DND-41 (cell line): Measurements from ENCODE around the gene DENND1A.

Experiments
- EZH2 ChIP-seq: IDR thresholded peaks from 3 replicates; pipeline ENCODE4 v1.6.1; 2012; ENCODE audit warnings: borderline replicate concordance, low read depth, mild to moderate bottlenecking, moderate library complexity, low read length, inconsistent platforms; ENCODE audit not compliant: severe bottlenecking
- TF ChIP-seq, protein P1 (sequence below): IDR thresholded peaks from 2 replicates; pipeline ENCODE4 v1.5.1; 2012; ENCODE audit warnings: borderline replicate concordance, low read length, moderate library complexity, mild to moderate bottlenecking; ENCODE audit not compliant: poor library complexity, severe bottlenecking; ENCODE audit errors: extremely low read depth

DNA sequence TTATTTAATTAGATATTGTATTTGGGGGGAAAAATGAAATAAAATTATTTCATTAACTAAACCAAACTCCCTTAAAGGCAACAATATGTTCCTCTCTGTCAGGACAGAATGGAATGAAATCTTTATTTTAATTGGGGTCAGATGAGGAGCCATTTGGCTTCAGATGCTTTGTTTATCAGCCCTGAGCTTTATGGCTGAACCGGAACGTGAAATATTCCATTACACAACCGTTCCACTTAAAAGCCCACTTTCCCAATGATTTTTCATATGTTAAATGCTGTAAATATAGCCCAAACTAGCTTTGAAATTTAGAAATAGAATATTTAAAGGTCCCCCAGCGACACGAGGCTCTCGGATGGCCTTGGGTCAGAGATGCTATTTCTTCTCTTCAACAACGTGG lies 424.4 kb downstream of the DENND1A start:
- TF ChIP-seq, protein P1, sequence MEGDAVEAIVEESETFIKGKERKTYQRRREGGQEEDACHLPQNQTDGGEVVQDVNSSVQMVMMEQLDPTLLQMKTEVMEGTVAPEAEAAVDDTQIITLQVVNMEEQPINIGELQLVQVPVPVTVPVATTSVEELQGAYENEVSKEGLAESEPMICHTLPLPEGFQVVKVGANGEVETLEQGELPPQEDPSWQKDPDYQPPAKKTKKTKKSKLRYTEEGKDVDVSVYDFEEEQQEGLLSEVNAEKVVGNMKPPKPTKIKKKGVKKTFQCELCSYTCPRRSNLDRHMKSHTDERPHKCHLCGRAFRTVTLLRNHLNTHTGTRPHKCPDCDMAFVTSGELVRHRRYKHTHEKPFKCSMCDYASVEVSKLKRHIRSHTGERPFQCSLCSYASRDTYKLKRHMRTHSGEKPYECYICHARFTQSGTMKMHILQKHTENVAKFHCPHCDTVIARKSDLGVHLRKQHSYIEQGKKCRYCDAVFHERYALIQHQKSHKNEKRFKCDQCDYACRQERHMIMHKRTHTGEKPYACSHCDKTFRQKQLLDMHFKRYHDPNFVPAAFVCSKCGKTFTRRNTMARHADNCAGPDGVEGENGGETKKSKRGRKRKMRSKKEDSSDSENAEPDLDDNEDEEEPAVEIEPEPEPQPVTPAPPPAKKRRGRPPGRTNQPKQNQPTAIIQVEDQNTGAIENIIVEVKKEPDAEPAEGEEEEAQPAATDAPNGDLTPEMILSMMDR: no peak
- TF ChIP-seq EZH2: no peak
